Left lung (tissue), 10 donors: ENCODE measurements around the gene CNTN5. TPM values are rescaled to one million over a fixed set of nuclear protein-coding genes. Genes with fewer than 3 reads are reported as not detected.

Experiments
- ATAC-seq: fragments of 200-7000 bp; cut with Tn5 transposase; one replicate; pipeline ENCODE4 v1.9.1; 2020; ENCODE audit warnings: moderate library complexity
- DNase-seq, 4 donors: peaks; one replicate each; pipeline ENCODE4 v3.0.0-alpha.2; 2013 to 2020
- H3K27ac ChIP-seq, 2 donors: fragments of 200-600 bp; sonication (generic) in 1 of 2; one replicate each; pipeline versions ENCODE4 v1.5.0 to v1.8.0; 2020 to 2021
- H3K27me3 ChIP-seq, 2 donors: fragments of 200-600 bp; sonication (generic) in 1 of 2; one replicate each; pipeline versions ENCODE4 v1.5.0 to v1.8.0; 2020 to 2021
- H3K36me3 ChIP-seq, 2 donors: fragments of 200-600 bp; sonication (generic) in 1 of 2; one replicate each; pipeline versions ENCODE4 v1.5.0 to v1.8.0; 2020 to 2021
- H3K4me1 ChIP-seq, 2 donors: fragments of 200-600 bp; one replicate each; pipeline ENCODE4 v1.8.0; 2021
- H3K4me3 ChIP-seq, 2 donors: fragments of 200-600 bp; sonication (generic) in 1 of 2; one replicate each; pipeline versions ENCODE4 v1.5.0 to v1.8.0; 2020 to 2021; ENCODE audit warnings: mild to moderate bottlenecking in 1 of 2
- H3K9me3 ChIP-seq, 2 donors: fragments of 200-600 bp; sonication (generic) in 1 of 2; one replicate each; pipeline versions ENCODE4 v1.5.0 to v1.8.0; 2020 to 2021
- intact Hi-C, 2 donors: fragments of 100-400 bp; cut with DNase I; formaldehyde crosslinking; loops; one replicate each; pipeline versions ENCODE4 v1.11.2 to v1.14.2; 2022
- polyA plus RNA-seq, 6 donors: library from polyadenylated mRNA; unstranded; fragments of 120-200 nt; gene quantifications; one replicate each; pipeline ENCODE4 v1.2.1, GENCODE V29; 2013; ENCODE audit not compliant: insufficient read length in 6 of 6
- total RNA-seq, 2 donors: library from RNA; stranded (reverse); fragmentation: NEBNext Ultra II Directional; extraction: Animal tissue kit (Norgen Biotek cat#: 25700); gene quantifications; one replicate each; pipeline ENCODE4 v1.2.1, GENCODE V29; 2021
- TF ChIP-seq, protein P1 (sequence below), 2 donors: fragments of 200-600 bp; sonication (generic) in 1 of 2; IDR thresholded peaks; one replicate each; pipeline versions ENCODE4 v1.5.0 to v1.8.0; 2021; ENCODE audit warnings: antibody characterized with exemption in 2 of 2
- donor health status: DM: no; HTN: yes; CAD: no.
- donor health status: DM: no; HTN: no; CAD: no.

The CNTN5 gene
- total and polyA plus RNA-seq, 8 donors, result 0.08 to 0.34 (median 0.24) TPM; not detected in 1

DNA sequence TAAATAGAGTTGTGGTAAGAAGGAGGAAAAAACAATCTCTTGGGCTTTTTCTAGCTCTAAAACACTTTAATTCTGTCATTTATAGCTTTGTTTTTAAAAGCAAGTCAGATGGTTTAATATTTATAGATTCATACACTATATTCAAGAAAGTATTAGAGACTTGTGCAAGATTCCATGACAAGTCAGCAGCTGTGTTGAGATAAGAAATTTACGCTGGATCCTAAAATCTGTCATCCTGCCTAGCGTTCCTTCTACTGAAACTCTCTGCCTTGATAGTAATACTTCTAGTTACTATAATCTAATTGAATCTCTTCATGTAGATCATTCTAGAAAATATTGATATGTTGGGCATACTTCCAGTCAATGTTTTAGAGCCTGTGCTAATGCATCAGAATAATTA, 721.8 kb downstream of the CNTN5 start:
- no peaks in the 10 kb centered on the region for H3K36me3 ChIP-seq
- DNase-seq (peak in 1 of 4 donors; percentile 16), ATAC-seq (no peak)
- TF ChIP-seq, protein P1, sequence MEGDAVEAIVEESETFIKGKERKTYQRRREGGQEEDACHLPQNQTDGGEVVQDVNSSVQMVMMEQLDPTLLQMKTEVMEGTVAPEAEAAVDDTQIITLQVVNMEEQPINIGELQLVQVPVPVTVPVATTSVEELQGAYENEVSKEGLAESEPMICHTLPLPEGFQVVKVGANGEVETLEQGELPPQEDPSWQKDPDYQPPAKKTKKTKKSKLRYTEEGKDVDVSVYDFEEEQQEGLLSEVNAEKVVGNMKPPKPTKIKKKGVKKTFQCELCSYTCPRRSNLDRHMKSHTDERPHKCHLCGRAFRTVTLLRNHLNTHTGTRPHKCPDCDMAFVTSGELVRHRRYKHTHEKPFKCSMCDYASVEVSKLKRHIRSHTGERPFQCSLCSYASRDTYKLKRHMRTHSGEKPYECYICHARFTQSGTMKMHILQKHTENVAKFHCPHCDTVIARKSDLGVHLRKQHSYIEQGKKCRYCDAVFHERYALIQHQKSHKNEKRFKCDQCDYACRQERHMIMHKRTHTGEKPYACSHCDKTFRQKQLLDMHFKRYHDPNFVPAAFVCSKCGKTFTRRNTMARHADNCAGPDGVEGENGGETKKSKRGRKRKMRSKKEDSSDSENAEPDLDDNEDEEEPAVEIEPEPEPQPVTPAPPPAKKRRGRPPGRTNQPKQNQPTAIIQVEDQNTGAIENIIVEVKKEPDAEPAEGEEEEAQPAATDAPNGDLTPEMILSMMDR (IDR thresholded peaks at IDR 0.05), result no peak
- H3K27ac ChIP-seq, result no peak overlapping the region
- no peak overlapping the region for H3K4me3 ChIP-seq
- no peaks in the 10 kb centered on the region for H3K4me1 ChIP-seq
- no peaks in the 10 kb centered on the region for H3K9me3 ChIP-seq
- H3K27me3 ChIP-seq, result no peaks in the 10 kb centered on the region
- intact Hi-C loops, result no loop called here

DNA sequence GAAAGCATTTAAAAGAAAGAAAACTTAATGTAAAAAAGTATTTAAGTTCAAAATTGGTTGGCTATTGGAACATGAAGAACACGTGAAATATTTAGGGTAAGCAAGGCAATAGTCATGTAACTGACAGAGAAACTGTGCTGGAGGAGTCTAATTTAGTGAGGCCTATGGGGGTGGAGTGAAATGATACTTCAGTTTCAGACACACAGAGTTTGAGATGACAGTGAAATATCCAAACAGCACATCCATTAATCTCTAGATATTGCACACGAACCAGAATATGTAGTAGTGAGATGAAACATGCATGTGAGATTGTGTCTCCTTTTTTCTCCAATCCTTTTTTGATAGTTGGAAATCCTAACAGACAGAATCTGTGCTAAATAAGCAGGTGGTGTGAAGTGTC, 739.0 kb downstream of the CNTN5 start:
- no peak for ATAC-seq
- no peaks in the 10 kb centered on the region for H3K4me1 ChIP-seq
- no peaks in the 10 kb centered on the region for H3K36me3 ChIP-seq
- TF ChIP-seq, protein P1 (IDR thresholded peaks at IDR 0.05), result no peak
- no peaks in the 10 kb centered on the region for H3K27me3 ChIP-seq
- intact Hi-C loops, result no loop called here
- no peak overlapping the region for H3K27ac ChIP-seq
- no peak for DNase-seq
- H3K9me3 ChIP-seq, result peaks cover 0 to 2% of the 10 kb centered on the region in 2 donors
- H3K4me3 ChIP-seq, result no peak overlapping the region

DNA sequence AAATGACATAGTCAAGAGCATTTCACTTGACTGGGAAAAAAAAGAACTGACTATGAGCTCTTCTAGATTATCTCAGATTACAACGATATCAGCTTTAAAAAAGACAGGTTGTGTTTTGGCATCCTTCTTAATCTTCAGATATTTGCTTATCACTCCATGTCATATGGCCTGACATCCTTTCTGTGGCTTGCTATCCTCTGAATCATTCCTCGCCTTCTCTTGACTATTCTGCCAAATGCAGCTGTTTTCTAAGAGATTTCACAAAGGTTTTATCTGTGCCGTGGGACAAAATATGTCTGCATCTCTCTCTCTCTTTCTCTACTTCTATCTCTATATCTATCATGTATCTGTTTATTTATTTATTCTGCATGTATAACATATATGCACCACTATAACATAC, 746.1 kb downstream of the CNTN5 start:
- H3K27me3 ChIP-seq, result no peaks in the 10 kb centered on the region
- H3K27ac ChIP-seq, result no peak overlapping the region
- no peaks in the 10 kb centered on the region for H3K4me1 ChIP-seq
- ATAC-seq, result no peak
- H3K4me3 ChIP-seq, result no peak overlapping the region
- no peak for DNase-seq
- intact Hi-C loops, result no loop called here
- TF ChIP-seq, protein P1 (IDR thresholded peaks at IDR 0.05), result no peak
- H3K36me3 ChIP-seq, result no peaks in the 10 kb centered on the region
- H3K9me3 ChIP-seq, result peaks cover 0 to 2% of the 10 kb centered on the region in 2 donors

DNA sequence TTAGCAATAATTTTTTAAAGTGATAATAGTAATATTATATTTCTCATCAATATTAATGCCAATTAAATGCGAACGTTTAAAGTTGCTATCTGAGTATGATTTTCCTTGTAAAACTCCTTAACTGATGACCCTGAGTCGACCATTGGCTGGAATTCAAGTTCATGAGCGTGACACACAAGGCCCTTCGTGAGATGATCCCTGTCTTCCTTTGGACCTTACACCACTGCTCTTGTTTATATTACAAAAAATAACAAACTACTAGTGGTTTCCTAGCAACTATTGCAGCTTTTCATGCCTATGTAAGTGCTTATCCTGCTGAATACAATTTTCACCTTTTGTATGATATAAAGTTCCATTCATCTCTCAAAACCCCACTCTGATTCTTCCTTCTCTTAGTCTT, 752.9 kb downstream of the CNTN5 start:
- DNase-seq (no peak), ATAC-seq (no peak)
- H3K9me3 ChIP-seq, result no peaks in the 10 kb centered on the region
- no peak overlapping the region for H3K4me3 ChIP-seq
- H3K4me1 ChIP-seq, result no peaks in the 10 kb centered on the region
- H3K27me3 ChIP-seq, result no peaks in the 10 kb centered on the region
- H3K36me3 ChIP-seq, result no peaks in the 10 kb centered on the region
- H3K27ac ChIP-seq, result no peak overlapping the region
- TF ChIP-seq, protein P1 (IDR thresholded peaks at IDR 0.05), result no peak
- intact Hi-C loops, result no loop called here

DNA sequence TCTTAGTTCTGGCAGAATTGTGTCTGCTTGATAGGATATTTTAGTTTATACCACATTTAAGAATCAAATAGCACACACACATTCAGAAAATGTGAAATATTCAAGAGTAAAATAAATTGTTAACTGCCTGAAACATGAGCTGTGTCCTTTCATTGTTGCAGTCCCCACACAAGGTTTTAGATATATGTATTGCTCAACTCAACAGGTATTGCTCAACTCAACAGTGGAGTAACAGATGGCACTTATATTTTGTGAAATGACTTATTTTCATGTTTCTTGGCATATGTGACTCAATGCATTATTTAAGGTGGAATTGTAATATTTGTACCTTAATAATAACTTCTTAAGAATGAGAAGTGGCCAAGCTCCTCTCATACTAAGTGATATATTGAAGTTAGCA, 760.3 kb downstream of the CNTN5 start:
- no peaks in the 10 kb centered on the region for H3K27me3 ChIP-seq
- peaks cover 0 to 6% of the 10 kb centered on the region in 2 donors for H3K9me3 ChIP-seq
- no peaks in the 10 kb centered on the region for H3K36me3 ChIP-seq
- no peak for ATAC-seq
- H3K4me1 ChIP-seq, result no peaks in the 10 kb centered on the region
- H3K4me3 ChIP-seq, result no peak overlapping the region
- DNase-seq, result no peak
- TF ChIP-seq, protein P1 (IDR thresholded peaks at IDR 0.05), result no peak
- H3K27ac ChIP-seq, result no peak overlapping the region
- intact Hi-C loops, result no loop called here
